IMR-90 (cell line): ENCODE data around the gene TRIM46. TPM values are rescaled to one million over a fixed set of nuclear protein-coding genes. Genes with fewer than 3 reads are reported as not detected.

Source experiments
- ATAC-seq: fragments of 200-7000 bp; cut with Tn5 transposase; 2 replicates; pipeline ENCODE4 v1.9.1; 2020; ENCODE audit warnings: low read depth, mild to moderate bottlenecking, moderate library complexity
- BruUV-seq: library from RNA; stranded (reverse); fragments of 400-500 nt; replicated peaks from 2 replicates; lab custom pipeline; 2021; lab: Mats Ljungman, UMichigan
- CTCF ChIA-PET: fragments of 300-600 bp; formaldehyde crosslinking; extraction: SDS; loops from one replicate; lab custom pipeline; 2021; ENCODE audit warnings: antibody characterized with exemption; lab: Yijun Ruan, JAX
- POLR2A ChIA-PET: fragments of 300-600 bp; sonication (Branson Sonifier 250); formaldehyde crosslinking; loops from one replicate; lab custom pipeline; 2022; ENCODE audit warnings: antibody characterized with exemption; ENCODE audit not compliant: unreplicated experiment; lab: Charles Lee
- DNase-seq: peaks from one replicate; pipeline ENCODE4 v3.0.0; 2013
- H2AFZ ChIP-seq: replicated peaks from 2 replicates; pipeline ENCODE3; 2013; ENCODE audit warnings: low read length, mild to moderate bottlenecking; ENCODE audit not compliant: poor library complexity
- H2AK5ac ChIP-seq: 2 replicates; pipeline ENCODE4 v1.6.1; 2013; ENCODE audit warnings: low read depth, low read length, inconsistent platforms
- H2AK9ac ChIP-seq: replicated peaks from 2 replicates; pipeline ENCODE3; 2013; ENCODE audit warnings: mild to moderate bottlenecking, low read depth, low read length, moderate library complexity; ENCODE audit not compliant: poor library complexity
- H2BK120ac ChIP-seq: 2 replicates; pipeline ENCODE4 v1.6.1; 2013; ENCODE audit warnings: low read depth, low read length, inconsistent platforms
- H2BK15ac ChIP-seq: 3 replicates; pipeline ENCODE4 v1.6.1; 2013; ENCODE audit warnings: low read depth, low read length, inconsistent platforms
- H2BK20ac ChIP-seq: 2 replicates; pipeline ENCODE4 v1.6.1; 2013; ENCODE audit warnings: low read depth, mild to moderate bottlenecking, inconsistent platforms, low read length, moderate library complexity
- H2BK5ac ChIP-seq: 2 replicates; pipeline ENCODE4 v1.6.1; 2013; ENCODE audit warnings: mild to moderate bottlenecking, low read depth, low read length, inconsistent platforms; ENCODE audit not compliant: poor library complexity, severe bottlenecking
- H3K14ac ChIP-seq: replicated peaks from 2 replicates; pipeline ENCODE4 v1.6.1; 2013; ENCODE audit warnings: low read depth, low read length, inconsistent platforms
- H3K18ac ChIP-seq: 2 replicates; pipeline ENCODE4 v1.6.1; 2013; ENCODE audit warnings: low read depth, low read length, control low read depth
- H3K23ac ChIP-seq: 2 replicates; pipeline ENCODE4 v1.6.1; 2013; ENCODE audit warnings: low read depth, low read length, inconsistent platforms
- H3K27ac ChIP-seq: 2 replicates; pipeline ENCODE4 v1.5.1; 2013; ENCODE audit warnings: mild to moderate bottlenecking, control low read depth, low read length; ENCODE audit not compliant: insufficient read depth
- H3K27me3 ChIP-seq: 2 replicates; pipeline ENCODE4 v1.6.1; 2013; ENCODE audit warnings: low read length; ENCODE audit not compliant: control insufficient read depth, insufficient read depth
- H3K36me3 ChIP-seq: 2 replicates; pipeline ENCODE4 v1.6.1; 2013; ENCODE audit warnings: low read length, mixed read lengths; ENCODE audit not compliant: control insufficient read depth, insufficient read depth
- H3K4ac ChIP-seq: 2 replicates; pipeline ENCODE4 v1.6.1; 2013; ENCODE audit warnings: low read depth, low read length, inconsistent platforms
- H3K4me1 ChIP-seq: 2 replicates; pipeline ENCODE4 v1.6.1; 2013; ENCODE audit warnings: low read length, mixed read lengths; ENCODE audit not compliant: control insufficient read depth, insufficient read depth
- H3K4me2 ChIP-seq: 2 replicates; pipeline ENCODE4 v1.6.1; 2013; ENCODE audit warnings: low read depth, mild to moderate bottlenecking, control low read depth, low read length, moderate library complexity
- H3K4me3 ChIP-seq: 2 replicates; pipeline ENCODE4 v1.5.1; 2013; ENCODE audit warnings: low read depth, mild to moderate bottlenecking, control low read depth, low read length, moderate library complexity; ENCODE audit not compliant: insufficient read depth
- H3K56ac ChIP-seq: 2 replicates; pipeline ENCODE4 v1.6.1; 2013; ENCODE audit warnings: low read length, inconsistent platforms; ENCODE audit not compliant: insufficient read depth; ENCODE audit errors: extremely low read depth
- H3K79me1 ChIP-seq, 2 experiments: 2 replicates each; pipeline ENCODE4 v1.6.1; 2013; ENCODE audit warnings: low read length in 2 of 2, inconsistent platforms in 1 of 2, low read depth in 1 of 2
- H3K9ac ChIP-seq: 2 replicates; pipeline ENCODE4 v1.6.1; 2013; ENCODE audit warnings: low read depth, low read length, control low read depth
- H3K9me1 ChIP-seq: 2 replicates; pipeline ENCODE4 v1.6.1; 2013; ENCODE audit warnings: low read length, inconsistent platforms; ENCODE audit not compliant: insufficient read depth
- H3K9me3 ChIP-seq: 2 replicates; pipeline ENCODE4 v1.6.1; 2013; ENCODE audit warnings: low read length; ENCODE audit not compliant: control insufficient read depth, insufficient read depth
- H4K20me1 ChIP-seq: 2 replicates; pipeline ENCODE4 v1.6.1; 2013; ENCODE audit warnings: low read length, inconsistent platforms; ENCODE audit not compliant: insufficient read depth
- H4K5ac ChIP-seq: 2 replicates; pipeline ENCODE4 v1.6.1; 2013; ENCODE audit warnings: mild to moderate bottlenecking, low read depth, low read length, control low read depth
- H4K8ac ChIP-seq, 2 experiments: 2 replicates each; pipeline ENCODE4 v1.6.1; 2013; ENCODE audit warnings: low read depth in 2 of 2, low read length in 2 of 2, control low read depth in 1 of 2, inconsistent platforms in 1 of 2
- H4K91ac ChIP-seq: 2 replicates; pipeline ENCODE4 v1.6.1; 2013; ENCODE audit warnings: low read depth, low read length, inconsistent platforms; ENCODE audit not compliant: insufficient read depth
- CEBPB ChIP-seq: IDR thresholded peaks from 2 replicates; pipeline ENCODE4 v1.6.1; 2012; ENCODE audit warnings: low read depth, low read length, improper control_type of control experiment
- CHD1 ChIP-seq: IDR thresholded peaks from 2 replicates; pipeline ENCODE4 v1.6.1; 2012; ENCODE audit warnings: low read depth, low read length, improper control_type of control experiment
- CTCF ChIP-seq: conservative IDR thresholded peaks from 2 replicates; pipeline ENCODE4 v1.5.1; 2012; ENCODE audit warnings: mild to moderate bottlenecking, low read depth, low read length, improper control_type of control experiment
- ELK1 ChIP-seq: fragments of 150-350 bp; IDR thresholded peaks from 2 replicates; pipeline ENCODE4 v1.6.1; 2016; ENCODE audit warnings: low read depth, mild to moderate bottlenecking, low read length, moderate library complexity, borderline replicate concordance
- FOS ChIP-seq: fragments of 150-350 bp; IDR thresholded peaks from 2 replicates; pipeline ENCODE4 v1.6.1; 2016; ENCODE audit warnings: low read depth, low read length
- MAFK ChIP-seq: IDR thresholded peaks from 2 replicates; pipeline ENCODE4 v1.6.1; 2012; ENCODE audit warnings: low read depth, low read length, improper control_type of control experiment
- POLR2A ChIP-seq: IDR thresholded peaks from 2 replicates; pipeline ENCODE4 v1.6.1; 2012; ENCODE audit warnings: mild to moderate bottlenecking, low read depth, low read length
- RAD21 ChIP-seq: IDR thresholded peaks from 2 replicates; pipeline ENCODE4 v1.6.1; 2012; ENCODE audit warnings: low read length, improper control_type of control experiment
- RCOR1 ChIP-seq: IDR thresholded peaks from 2 replicates; pipeline ENCODE4 v1.6.1; 2012; ENCODE audit warnings: mild to moderate bottlenecking, low read length, improper control_type of control experiment; ENCODE audit not compliant: insufficient replicate concordance
- SMC3 ChIP-seq: fragments of 150-350 bp; IDR thresholded peaks from 2 replicates; pipeline ENCODE4 v1.6.1; 2016; ENCODE audit warnings: low read depth, mild to moderate bottlenecking, antibody characterized with exemption, low read length, moderate library complexity
- WGBS, 2 experiments: methylation state at CpG; one replicate each; pipeline versions ENCODE4 v1.1.5 to v1.1.7; 2013; ENCODE audit warnings: missing lambda C conversion rate in 2 of 2; ENCODE audit not compliant: insufficient read length in 1 of 2; ENCODE audit errors: extremely low coverage in 2 of 2; 5-methylcytosine and 5-hydroxymethylcytosine counted together
- dilution Hi-C: fragments of 300-500 bp; cut with HindIII; formaldehyde crosslinking; loops from one replicate; pipeline ENCODE4 v1.14.3; 2018; ENCODE audit warnings: low sequenced_read_pairs; ENCODE audit not compliant: unreplicated experiment
- in situ Hi-C: fragments of 300-500 bp; cut with MboI; formaldehyde crosslinking; loops from 3 replicates; pipeline ENCODE4 v1.14.3; 2019; ENCODE audit warnings: low sequenced_read_pairs, inconsistent platforms, mixed read lengths
- intact Hi-C: fragments of 100-400 bp; cut with micrococcal nuclease; formaldehyde crosslinking; loops from 2 replicates; pipeline ENCODE4 v1.10.0; 2022
- polyA plus RNA-seq, 3 experiments: library from polyadenylated mRNA; depleted of rRNA; stranded (reverse); fragments of >200 nt; gene quantifications; 2 replicates each; pipeline ENCODE4 v1.2.3, GENCODE V29; 2012; ENCODE audit warnings: low replicate concordance in 1 of 3
- total RNA-seq: library from RNA; depleted of rRNA; stranded (reverse); fragments of >200 nt; gene quantifications from 2 replicates; pipeline ENCODE4 v1.2.3, GENCODE V29; 2012

Gene TRIM46
- total and polyA plus RNA-seq, 2 of the 4 experiments (the other 2 are of a cell fraction) = 2.3 to 6.2 TPM

- H3K9me1 ChIP-seq = peaks cover 19% of the 10 kb centered on the region
- 100% methylated on average over 2 of the region's 6 CpGs; no CpG with 5 or more reads in 1 of the 2 experiments for WGBS, 2 experiments
- no peak overlapping the region for H3K56ac ChIP-seq
- no peak overlapping the region for H2BK120ac ChIP-seq
- no peak overlapping the region for H4K91ac ChIP-seq
- intact Hi-C loops (no loop called here), in situ Hi-C loops (no loop called here), dilution Hi-C loops (no loop called here)
- peaks cover 13 to 30% of the 10 kb centered on the region in 2 experiments; a peak in 3 of 4 replicates for H3K79me1 ChIP-seq
- H2AK5ac ChIP-seq = no peak overlapping the region
- no peak overlapping the region for H4K5ac ChIP-seq
- H3K4me2 ChIP-seq = no peak overlapping the region; the same call in 1 of the 2 replicates
- no peak overlapping the region; the same call in 1 of the 2 replicates for H3K4ac ChIP-seq
- no peaks in the 10 kb centered on the region for H4K20me1 ChIP-seq
- DNase-seq = no peak
- H3K27ac ChIP-seq = no peak overlapping the region
- peaks cover 17% of the 10 kb centered on the region for H3K4me1 ChIP-seq
- H2BK5ac ChIP-seq = no peak overlapping the region
- no peak overlapping the region for H3K18ac ChIP-seq
- peak overlapping the region; percentile 93 for H2AK9ac ChIP-seq
- no peaks in the 10 kb centered on the region for H3K9me3 ChIP-seq
- TF ChIP-seq MAFK (no peak), RCOR1 (no peak), CEBPB (no peak), CHD1 (no peak), SMC3 (no peak), FOS (no peak), CTCF (no peak), RAD21 (no peak), POLR2A (no peak), ELK1 (no peak)
- ChIA-PET POLR2A (no interaction called here), CTCF (no interaction called here)
- H3K4me3 ChIP-seq = no peak overlapping the region
- H3K36me3 ChIP-seq = peaks cover 24% of the 10 kb centered on the region
- no peak overlapping the region for H4K8ac ChIP-seq
- BruUV-seq = no TSS peak
- H2BK20ac ChIP-seq = no peak overlapping the region
- no peaks in the 10 kb centered on the region for H3K27me3 ChIP-seq
- no peak overlapping the region for H3K9ac ChIP-seq
- H2BK15ac ChIP-seq = no peak overlapping the region
- no peak overlapping the region for H3K14ac ChIP-seq
- no peak overlapping the region for H3K23ac ChIP-seq
- no peak overlapping the region for H2AFZ ChIP-seq
- no peak for ATAC-seq
Measured at GRCh38 chr1:155196103-155196892, 22.6 kb downstream of the TRIM46 start.
